Measurements from ENCODE around the gene TAPBPL.

The TAPBPL gene

GRCh38 chr12:6507102-6507998 lies 55.5 kb downstream of the TAPBPL start:
- no peak for DNase-seq
- peaks cover 56% of the 10 kb centered on the region for H3K79me2 ChIP-seq (ENCODE audit: insufficient read depth, low read length)
- no peak for TF ChIP-seq CTCF (IDR thresholded peaks at IDR 0.05; ENCODE audit: borderline replicate concordance, extremely low read depth, low read length, poor library complexity, severe bottlenecking)
- no peak for TF ChIP-seq EZH2 (IDR thresholded peaks at IDR 0.05; ENCODE audit: borderline replicate concordance, low read depth, low read length, severe bottlenecking)
- no peaks in the 10 kb centered on the region for H3K9me3 ChIP-seq (ENCODE audit: insufficient read depth, low read length, severe bottlenecking)
- H3K4me3 ChIP-seq (ENCODE audit: low read depth in 1 of 2, low read length in 2 of 2), result no peak overlapping the region
- H3K9ac ChIP-seq (ENCODE audit: low read depth, low read length), result no peak overlapping the region
- no peak overlapping the region for H3K4me2 ChIP-seq (ENCODE audit: insufficient read depth, low read length)
- H3K27me3 ChIP-seq (ENCODE audit: insufficient read depth, low read length, poor library complexity), result no peaks in the 10 kb centered on the region
- H3K27ac ChIP-seq (ENCODE audit: low read length), result no peak overlapping the region
- no peak for ATAC-seq (ENCODE audit: insufficient read depth, low read depth)
- H4K20me1 ChIP-seq (ENCODE audit: insufficient read depth, low read length), result peaks cover 15% of the 10 kb centered on the region; the same call in 1 of the 2 replicates
- peaks cover 52% of the 10 kb centered on the region for H3K36me3 ChIP-seq (ENCODE audit: insufficient read depth, low read length)
- no peaks in the 10 kb centered on the region for H3K4me1 ChIP-seq (ENCODE audit: insufficient read depth, low read length)
- no peak overlapping the region for H2AFZ ChIP-seq (ENCODE audit: low read depth, low read length)

- ATAC-seq (ENCODE audit: insufficient read depth, low read depth) (no peak), DNase-seq (no peak)
- H4K20me1 ChIP-seq (ENCODE audit: insufficient read depth, low read length), result peaks cover 15% of the 10 kb centered on the region; the same call in 1 of the 2 replicates
- H2AFZ ChIP-seq (ENCODE audit: low read depth, low read length), result no peak overlapping the region
- H3K27ac ChIP-seq (ENCODE audit: low read length), result no peak overlapping the region
- peaks cover 49% of the 10 kb centered on the region for H3K79me2 ChIP-seq (ENCODE audit: insufficient read depth, low read length)
- no peaks in the 10 kb centered on the region for H3K27me3 ChIP-seq (ENCODE audit: insufficient read depth, low read length, poor library complexity)
- H3K9ac ChIP-seq (ENCODE audit: low read depth, low read length), result no peak overlapping the region
- no peak overlapping the region for H3K4me3 ChIP-seq (ENCODE audit: low read depth in 1 of 2, low read length in 2 of 2)
- no peak overlapping the region for H3K4me2 ChIP-seq (ENCODE audit: insufficient read depth, low read length)
- H3K4me1 ChIP-seq (ENCODE audit: insufficient read depth, low read length), result no peaks in the 10 kb centered on the region
- H3K9me3 ChIP-seq (ENCODE audit: insufficient read depth, low read length, severe bottlenecking), result no peaks in the 10 kb centered on the region
- peaks cover 59% of the 10 kb centered on the region for H3K36me3 ChIP-seq (ENCODE audit: insufficient read depth, low read length)
- TF ChIP-seq EZH2 (IDR thresholded peaks at IDR 0.05; ENCODE audit: borderline replicate concordance, low read depth, low read length, severe bottlenecking), result no peak
- no peak for TF ChIP-seq CTCF (IDR thresholded peaks at IDR 0.05; ENCODE audit: borderline replicate concordance, extremely low read depth, low read length, poor library complexity, severe bottlenecking)
Measured at GRCh38 chr12:6508087-6508486, 56.2 kb downstream of the TAPBPL start.

Data from DND-41 (cell line).